ENCODE measurements around the gene EPB41L1.

DNA sequence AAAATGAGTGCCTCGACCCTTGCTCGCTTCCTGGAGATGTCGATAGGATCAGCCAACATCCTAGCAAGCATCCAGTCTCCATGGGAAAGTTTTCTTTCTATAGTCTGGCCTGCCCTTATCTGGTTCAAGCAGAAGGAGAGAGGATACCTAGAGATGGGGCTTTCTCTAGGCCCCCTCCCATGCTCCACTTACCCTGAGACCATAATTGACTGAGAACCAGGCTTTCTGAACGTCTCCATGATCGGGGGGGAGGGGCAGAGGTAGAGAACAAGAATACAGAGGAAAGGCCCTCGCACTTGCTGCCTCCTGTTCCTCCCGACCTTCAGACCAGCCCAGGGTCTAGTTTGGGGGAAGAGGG, 31.6 kb upstream of the EPB41L1 start:
- TF ChIP-seq CTCF (IDR thresholded peaks at IDR 0.05) (no peak), POLR2AphosphoS5 (IDR thresholded peaks at IDR 0.05; ENCODE audit: low read depth, low read length) (no peak), SIN3A (IDR thresholded peaks at IDR 0.05; ENCODE audit: borderline replicate concordance, insufficient read depth, low read depth, low read length) (no peak)
- TF ChIP-seq, protein P1, sequence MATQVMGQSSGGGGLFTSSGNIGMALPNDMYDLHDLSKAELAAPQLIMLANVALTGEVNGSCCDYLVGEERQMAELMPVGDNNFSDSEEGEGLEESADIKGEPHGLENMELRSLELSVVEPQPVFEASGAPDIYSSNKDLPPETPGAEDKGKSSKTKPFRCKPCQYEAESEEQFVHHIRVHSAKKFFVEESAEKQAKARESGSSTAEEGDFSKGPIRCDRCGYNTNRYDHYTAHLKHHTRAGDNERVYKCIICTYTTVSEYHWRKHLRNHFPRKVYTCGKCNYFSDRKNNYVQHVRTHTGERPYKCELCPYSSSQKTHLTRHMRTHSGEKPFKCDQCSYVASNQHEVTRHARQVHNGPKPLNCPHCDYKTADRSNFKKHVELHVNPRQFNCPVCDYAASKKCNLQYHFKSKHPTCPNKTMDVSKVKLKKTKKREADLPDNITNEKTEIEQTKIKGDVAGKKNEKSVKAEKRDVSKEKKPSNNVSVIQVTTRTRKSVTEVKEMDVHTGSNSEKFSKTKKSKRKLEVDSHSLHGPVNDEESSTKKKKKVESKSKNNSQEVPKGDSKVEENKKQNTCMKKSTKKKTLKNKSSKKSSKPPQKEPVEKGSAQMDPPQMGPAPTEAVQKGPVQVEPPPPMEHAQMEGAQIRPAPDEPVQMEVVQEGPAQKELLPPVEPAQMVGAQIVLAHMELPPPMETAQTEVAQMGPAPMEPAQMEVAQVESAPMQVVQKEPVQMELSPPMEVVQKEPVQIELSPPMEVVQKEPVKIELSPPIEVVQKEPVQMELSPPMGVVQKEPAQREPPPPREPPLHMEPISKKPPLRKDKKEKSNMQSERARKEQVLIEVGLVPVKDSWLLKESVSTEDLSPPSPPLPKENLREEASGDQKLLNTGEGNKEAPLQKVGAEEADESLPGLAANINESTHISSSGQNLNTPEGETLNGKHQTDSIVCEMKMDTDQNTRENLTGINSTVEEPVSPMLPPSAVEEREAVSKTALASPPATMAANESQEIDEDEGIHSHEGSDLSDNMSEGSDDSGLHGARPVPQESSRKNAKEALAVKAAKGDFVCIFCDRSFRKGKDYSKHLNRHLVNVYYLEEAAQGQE (IDR thresholded peaks at IDR 0.05; ENCODE audit: insufficient read depth in 1 of 2, low read depth in 2 of 2, low read length in 1 of 2) = no peak

All from Panc1 (cell line).